Measurements from ENCODE around the gene RNASE7. TPM values are rescaled to one million over a fixed set of nuclear protein-coding genes. Genes with fewer than 3 reads are reported as not detected.

The RNASE7 gene
- total RNA-seq, 2 experiments from 2014 or later: not detected

- Mint-ChIP-seq H3K9me3 (no peaks in the 10 kb centered on the region), H3K4me3 (no peak overlapping the region), H3K36me3 (no peaks in the 10 kb centered on the region), H3K4me1 (no peaks in the 10 kb centered on the region), H3K27ac (no peak overlapping the region), H3K27me3 (peaks cover 4% of the 10 kb centered on the region)
- no peak for DNase-seq
Measured at GRCh38 chr14:21017528-21018245, 24.5 kb upstream of the RNASE7 start.

DNA sequence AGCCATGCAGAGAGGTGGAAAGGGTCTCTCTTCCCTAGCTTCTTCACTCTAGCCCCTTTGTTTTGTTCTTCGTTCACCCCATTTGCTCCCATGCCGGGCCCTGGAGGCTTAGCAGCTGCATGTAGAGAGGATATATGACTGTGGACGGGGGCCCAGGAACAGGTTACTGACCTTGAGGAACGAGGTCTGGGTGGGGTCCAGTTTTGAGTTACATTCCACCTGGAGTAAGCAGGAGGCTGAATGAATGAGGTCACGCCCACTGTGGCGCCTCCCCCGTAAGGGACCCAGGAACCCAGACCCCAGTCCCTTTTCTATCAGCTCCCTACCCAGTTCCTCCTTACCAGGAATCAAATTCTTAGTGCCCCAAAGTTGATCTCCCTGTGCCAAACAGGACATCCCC is 23.9 kb upstream of the RNASE7 start:
- H3K27me3 Mint-ChIP-seq: peaks cover 4% of the 10 kb centered on the region

GRCh38 chr14:21018781-21019180 is 23.4 kb upstream of the RNASE7 start:
- H3K4me1 Mint-ChIP-seq: peaks cover under 1% of the 10 kb centered on the region
- no peaks in the 10 kb centered on the region for H3K9me3 Mint-ChIP-seq

More for the DNA sequence above, 23.9 kb upstream of the RNASE7 start:
- Mint-ChIP-seq H3K9me3 (no peaks in the 10 kb centered on the region), H3K27ac (no peak overlapping the region), H3K4me1 (no peaks in the 10 kb centered on the region), H3K36me3 (no peaks in the 10 kb centered on the region), H3K4me3 (no peak overlapping the region)
- no peak for DNase-seq

DNA sequence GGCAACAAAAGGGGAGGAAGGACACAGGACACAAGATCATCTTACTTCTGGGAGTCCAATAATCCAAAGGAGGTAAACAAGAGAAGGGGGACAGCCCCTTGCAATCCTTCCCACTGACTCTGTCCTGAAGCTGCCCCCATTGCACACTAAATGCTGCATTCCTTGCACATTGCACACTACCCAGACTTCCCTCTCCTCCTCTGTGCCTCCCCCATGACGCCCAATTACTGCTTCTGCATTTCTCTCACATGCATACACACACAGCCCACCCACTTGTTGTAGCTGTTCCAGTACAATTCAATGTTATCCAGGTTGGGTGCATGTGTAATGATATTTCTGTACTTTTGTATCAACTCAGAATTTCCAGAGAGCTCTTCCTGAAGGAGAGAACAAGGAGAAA is 22.8 kb upstream of the RNASE7 start:
- Mint-ChIP-seq H3K36me3 (no peaks in the 10 kb centered on the region), H3K27me3 (no peaks in the 10 kb centered on the region), H3K4me3 (no peak overlapping the region), H3K4me1 (peaks cover 6% of the 10 kb centered on the region), H3K27ac (no peak overlapping the region), H3K9me3 (no peaks in the 10 kb centered on the region)
- no peak for DNase-seq

More at GRCh38 chr14:21018781-21019180, 23.4 kb upstream of the RNASE7 start:
- Mint-ChIP-seq H3K36me3 (no peaks in the 10 kb centered on the region), H3K4me3 (no peak overlapping the region), H3K27ac (no peak overlapping the region), H3K27me3 (peaks cover 3% of the 10 kb centered on the region)
- no peak for DNase-seq

GRCh38 chr14:21020977-21021545 is 21.1 kb upstream of the RNASE7 start:
- H3K27ac Mint-ChIP-seq: no peak overlapping the region

DNA sequence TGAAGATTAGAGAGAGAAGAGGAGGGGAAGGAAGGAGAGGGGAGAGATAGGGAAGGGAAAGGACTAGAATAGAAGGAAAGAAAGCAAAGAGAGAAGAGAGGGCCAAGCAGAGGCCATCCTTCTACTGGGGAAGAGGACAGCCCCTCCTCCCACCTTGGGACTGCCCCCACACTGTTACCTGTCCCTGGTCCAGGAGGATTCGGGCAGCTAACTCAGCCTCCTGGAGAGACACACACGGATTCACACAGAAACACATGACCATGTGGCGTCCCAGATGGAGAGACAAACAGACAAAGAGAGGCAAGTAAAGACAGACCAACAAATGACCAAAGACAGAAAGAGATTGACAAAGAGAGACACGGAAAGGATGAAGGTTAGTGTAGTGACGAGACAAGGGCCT is 19.5 kb upstream of the RNASE7 start:
- Mint-ChIP-seq H3K9me3 (no peaks in the 10 kb centered on the region), H3K27me3 (no peaks in the 10 kb centered on the region), H3K4me3 (no peak overlapping the region), H3K27ac (no peak overlapping the region), H3K4me1 (peaks cover 6% of the 10 kb centered on the region), H3K36me3 (no peaks in the 10 kb centered on the region)
- DNase-seq: no peak

More at GRCh38 chr14:21020977-21021545, 21.1 kb upstream of the RNASE7 start:
- Mint-ChIP-seq H3K9me3 (no peaks in the 10 kb centered on the region), H3K36me3 (no peaks in the 10 kb centered on the region), H3K4me1 (peaks cover 6% of the 10 kb centered on the region), H3K4me3 (no peak overlapping the region), H3K27me3 (no peaks in the 10 kb centered on the region)
- DNase-seq: no peak

- H3K9me3 Mint-ChIP-seq: no peaks in the 10 kb centered on the region
- no peak overlapping the region for H3K4me3 Mint-ChIP-seq
- no peak for DNase-seq
- no peaks in the 10 kb centered on the region for H3K27me3 Mint-ChIP-seq
- peaks cover 6% of the 10 kb centered on the region for H3K4me1 Mint-ChIP-seq
- no peaks in the 10 kb centered on the region for H3K36me3 Mint-ChIP-seq
- no peak overlapping the region for H3K27ac Mint-ChIP-seq
Measured at GRCh38 chr14:21023174-21023573, 19.0 kb upstream of the RNASE7 start.

DNA sequence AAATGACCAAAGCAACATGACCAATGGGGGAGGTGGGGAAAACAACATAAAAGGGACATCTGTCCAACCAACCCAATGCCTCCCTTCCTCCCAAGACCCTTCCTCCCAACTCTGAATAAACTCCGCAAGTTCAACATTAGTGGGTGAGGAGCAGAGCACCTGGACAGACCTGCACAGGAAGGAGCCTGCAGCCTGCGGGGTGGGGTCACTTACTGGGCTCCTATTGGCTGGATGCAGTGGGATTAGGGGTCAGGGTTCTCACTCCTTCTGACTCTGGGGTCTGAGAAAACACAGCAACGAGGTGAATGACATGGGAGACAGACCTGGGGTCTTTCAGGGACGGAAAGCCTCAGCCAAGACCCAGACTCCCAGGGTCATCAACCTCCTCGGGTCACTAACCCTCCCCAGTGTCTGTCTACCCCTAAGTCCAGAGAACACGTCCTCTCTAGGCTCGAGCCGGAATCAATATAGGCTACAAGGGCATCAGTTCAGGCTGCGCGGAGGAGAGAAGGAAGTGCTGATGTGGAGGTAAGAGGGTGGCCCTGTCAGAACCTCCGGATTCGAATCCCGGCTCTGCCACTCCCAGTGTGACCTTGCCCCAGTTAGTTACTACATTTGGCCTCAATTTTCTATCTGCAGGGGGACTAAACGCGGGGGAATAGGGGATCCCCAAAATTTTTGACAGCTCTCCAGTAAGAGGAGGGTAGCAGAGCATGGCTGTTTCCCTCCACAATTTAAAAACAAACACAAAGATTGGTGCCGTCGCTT is 18.2 kb upstream of the RNASE7 start:
- H3K27me3 Mint-ChIP-seq: no peaks in the 10 kb centered on the region
- no peak for DNase-seq
- H3K4me1 Mint-ChIP-seq: peaks cover 6% of the 10 kb centered on the region
- peak overlapping the region; percentile 73 for H3K4me3 Mint-ChIP-seq
- no peaks in the 10 kb centered on the region for H3K9me3 Mint-ChIP-seq
- no peaks in the 10 kb centered on the region for H3K36me3 Mint-ChIP-seq
- no peak overlapping the region for H3K27ac Mint-ChIP-seq

DNA sequence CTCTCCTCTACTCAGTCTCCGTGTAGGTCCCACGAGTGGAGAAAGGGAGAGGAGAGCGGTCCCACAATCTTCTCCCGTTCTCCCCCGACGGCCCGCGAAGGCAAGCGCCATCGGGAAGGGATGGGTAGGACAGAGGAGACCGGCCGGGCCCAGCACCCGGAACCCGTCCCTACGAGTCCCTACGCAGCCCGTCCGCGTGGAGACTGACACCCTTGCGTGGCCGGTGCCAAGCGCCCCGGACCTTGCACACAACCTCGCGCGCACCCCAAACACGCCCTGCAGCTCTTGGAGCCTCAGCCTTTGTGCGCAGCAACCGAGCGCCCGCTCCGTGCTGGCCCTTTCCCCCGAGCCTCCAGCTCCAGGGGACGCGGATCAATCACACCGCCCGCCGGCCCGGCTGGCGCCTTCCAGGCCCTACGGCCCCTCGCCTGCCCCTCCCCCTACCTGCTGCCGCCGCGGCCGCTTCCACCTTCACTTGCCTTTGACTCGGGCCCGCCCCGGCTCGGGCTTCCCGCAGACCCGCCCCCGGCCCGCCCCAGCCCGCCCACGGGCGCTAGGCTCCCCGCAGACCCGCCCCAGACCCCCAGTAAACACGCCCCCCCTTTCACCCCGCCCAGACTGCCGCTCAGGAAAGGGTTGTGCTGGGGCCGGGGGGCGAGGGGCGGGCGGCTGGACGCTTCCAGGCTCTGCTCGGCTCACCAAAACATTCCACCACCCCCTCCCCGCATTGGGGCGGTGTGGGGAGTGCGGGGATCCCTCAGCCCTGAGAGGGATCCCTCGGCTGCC is 17.4 kb upstream of the RNASE7 start, which contains the start of gene NDRG2:
Gene NDRG2 (minus strand): TSS at position 477 of the 786 bp plus-strand sequence. CDS start 1,746 bp downstream, outside the sequence.
- no peaks in the 10 kb centered on the region for H3K9me3 Mint-ChIP-seq
- peaks cover 6% of the 10 kb centered on the region for H3K4me1 Mint-ChIP-seq
- H3K4me3 Mint-ChIP-seq: peak within 1 kb of the TSS; percentile 77
- peak; percentile 64 for DNase-seq
- no peak within 1 kb of the TSS for H3K27ac Mint-ChIP-seq
- no peaks in the 10 kb centered on the region for H3K36me3 Mint-ChIP-seq
- H3K27me3 Mint-ChIP-seq: no peaks in the 10 kb centered on the region

- Mint-ChIP-seq H3K27ac (no peak overlapping the region), H3K27me3 (no peaks in the 10 kb centered on the region), H3K4me1 (peaks cover 6% of the 10 kb centered on the region), H3K4me3 (peak overlapping the region; percentile 77), H3K36me3 (no peaks in the 10 kb centered on the region), H3K9me3 (no peaks in the 10 kb centered on the region)
- no peak for DNase-seq
Measured at GRCh38 chr14:21025371-21026273, 16.5 kb upstream of the RNASE7 start.

- Mint-ChIP-seq H3K36me3 (no peaks in the 10 kb centered on the region), H3K27me3 (no peaks in the 10 kb centered on the region), H3K4me3 (no peak overlapping the region), H3K27ac (no peak overlapping the region), H3K9me3 (no peaks in the 10 kb centered on the region), H3K4me1 (peaks cover 6% of the 10 kb centered on the region)
- DNase-seq: no peak
Measured at GRCh38 chr14:21026274-21026987, 15.7 kb upstream of the RNASE7 start.

DNA sequence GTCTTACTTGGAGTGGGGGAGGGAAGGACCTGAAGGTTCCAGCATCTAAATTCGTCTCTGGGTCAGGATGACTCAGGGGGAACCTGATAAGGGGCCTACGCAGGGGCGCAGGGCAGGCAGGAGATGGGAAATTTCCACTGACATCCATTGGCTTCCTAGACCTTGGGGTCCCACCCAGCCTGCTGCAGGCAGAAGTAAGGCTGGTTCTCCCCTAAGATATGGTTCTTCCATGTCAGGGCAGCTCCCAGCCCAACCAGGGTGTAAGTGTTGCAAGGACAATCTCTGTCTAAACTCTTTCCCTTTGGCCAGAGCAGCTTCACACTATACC is 15.2 kb upstream of the RNASE7 start:
- H3K27me3 Mint-ChIP-seq: no peaks in the 10 kb centered on the region
- H3K27ac Mint-ChIP-seq: no peak overlapping the region
- H3K4me1 Mint-ChIP-seq: peaks cover 6% of the 10 kb centered on the region
- H3K4me3 Mint-ChIP-seq: no peak overlapping the region
- no peaks in the 10 kb centered on the region for H3K9me3 Mint-ChIP-seq
- H3K36me3 Mint-ChIP-seq: no peaks in the 10 kb centered on the region
- no peak for DNase-seq

GRCh38 chr14:21029917-21030316 is 12.2 kb upstream of the RNASE7 start, which contains the start of gene TPPP2:
Gene TPPP2 (plus strand): TSS chr14:21030217. CDS start chr14:21030582, 365 bp downstream.
- Mint-ChIP-seq H3K36me3 (no peaks in the 10 kb centered on the region), H3K4me3 (no peak within 1 kb of the TSS), H3K27ac (no peak within 1 kb of the TSS), H3K9me3 (no peaks in the 10 kb centered on the region), H3K27me3 (no peaks in the 10 kb centered on the region), H3K4me1 (no peaks in the 10 kb centered on the region)
- no peak for DNase-seq

All from activated naive CD8-positive, alpha-beta T cell treated with anti-CD3 and anti-CD28 coated beads for 36 hours (primary cell).